ENCODE data around the gene FUT3. TPM values are rescaled to one million over a fixed set of nuclear protein-coding genes. Genes with fewer than 3 reads are reported as not detected.
"Not testable (repeated sequence)": the region's sequence is repeated elsewhere in the genome, so short reads cannot be mapped to it uniquely, and the experiment has no call there.

FUT3 gene
- total and polyA plus RNA-seq, 9 of the 15 experiments (the other 6 are each of a cell fraction or from before 2014, with no cell fraction given), result 0.09 TPM; not detected in 8

- ATAC-seq; in situ Hi-C loops (cut with MboI); H3K9ac ChIP-seq (ENCODE audit: insufficient read depth in 1 of 2, low read depth in 2 of 2, low read length in 2 of 2); POLR2A ChIA-PET; H3K27ac ChIP-seq (ENCODE audit: extremely low read depth, low read depth, low read length); H3K36me3 ChIP-seq (ENCODE audit: control insufficient read depth, insufficient read depth, low read length); BruUV-seq (replicated peaks); H2AFZ ChIP-seq (ENCODE audit: low read depth, low read length); H3K9me1 ChIP-seq (ENCODE audit: control insufficient read depth, insufficient read depth, low read length); H4K20me1 ChIP-seq (replicated peaks; ENCODE audit: control insufficient read depth, insufficient read depth, low read length); H3K4me2 ChIP-seq (ENCODE audit: insufficient read depth, low read length); H3K4me1 ChIP-seq (replicated peaks in 1 of 2; ENCODE audit: control insufficient read depth in 2 of 2, insufficient read depth in 2 of 2, low read length in 2 of 2); FAIRE-seq; intact Hi-C loops (cut with micrococcal nuclease); DNase-seq (ENCODE audit: extremely low read depth in 1 of 4, low spot score in 3 of 4); H3K79me2 ChIP-seq (ENCODE audit: control insufficient read depth, insufficient read depth, low read length); CTCF ChIA-PET (ENCODE audit: low intra/inter-chr PET ratio); H3K4me3 ChIP-seq; H3K9me3 ChIP-seq (replicated peaks; ENCODE audit: control insufficient read depth, insufficient read depth, low read depth, low read length): not testable (repeated sequence)
- peaks cover 20 to 46% of the 10 kb centered on the region in 2 experiments for H3K27me3 ChIP-seq (ENCODE audit: control insufficient read depth in 2 of 2, insufficient read depth in 2 of 2, low read length in 2 of 2)
- WGBS (ENCODE audit: insufficient coverage, low coverage, missing lambda C conversion rate), result 7% methylated on average over 9 of the region's 10 CpGs
Observed at GRCh38 chr19:5847846-5848245, 3.4 kb downstream of the FUT3 start.

DNA sequence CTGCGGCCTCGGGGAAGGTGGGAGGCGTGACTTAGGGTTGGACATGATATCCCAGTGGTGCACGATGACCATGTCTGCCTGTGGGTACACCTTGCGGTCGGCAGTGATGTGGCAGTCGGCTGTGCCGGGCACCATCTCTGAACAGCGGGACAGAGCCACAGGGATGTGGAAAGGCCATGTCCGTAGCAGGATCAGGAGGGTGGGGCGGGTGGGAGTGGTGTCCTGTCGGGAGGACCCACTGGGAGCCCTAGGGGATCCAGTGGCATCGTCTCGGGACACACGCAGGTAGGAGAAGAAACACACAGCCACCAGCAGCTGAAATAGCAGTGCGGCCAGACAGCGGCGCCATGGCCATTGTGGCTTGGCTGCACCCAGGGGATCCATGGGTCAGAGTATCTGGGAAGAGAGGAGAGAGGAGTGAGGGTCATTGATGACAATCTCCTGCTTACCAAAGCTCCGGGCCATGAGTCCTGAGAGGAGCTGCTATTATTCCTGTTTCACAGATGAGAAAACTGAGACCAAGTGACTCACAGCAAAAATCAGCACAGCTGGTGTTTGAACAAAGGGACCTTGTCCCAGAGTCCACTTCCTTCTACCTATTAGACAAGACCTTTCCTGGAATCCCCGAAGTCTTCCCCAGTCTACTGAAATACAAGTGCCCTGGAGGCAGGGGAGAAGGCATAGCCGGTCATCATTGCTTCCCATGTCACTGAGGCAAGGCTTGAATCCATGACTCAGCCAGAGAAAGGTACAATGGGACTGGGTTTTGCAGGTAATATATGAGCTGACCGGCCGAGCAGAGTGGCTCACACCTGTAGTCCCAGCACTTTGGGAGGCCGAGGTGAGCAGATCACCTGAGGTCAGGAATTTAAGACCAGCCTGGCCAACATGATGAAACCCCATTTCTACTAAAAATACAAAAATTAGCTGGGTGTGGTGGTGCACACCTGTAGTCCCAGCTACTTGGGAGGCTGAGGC lies 6.5 kb downstream of the FUT3 start:
- H3K9me3 ChIP-seq (replicated peaks; ENCODE audit: control insufficient read depth, insufficient read depth, low read depth, low read length), result no peaks in the 10 kb centered on the region
- no peak overlapping the region for H2AFZ ChIP-seq (ENCODE audit: low read depth, low read length)
- in situ Hi-C loops (cut with MboI) (no loop called here), intact Hi-C loops (cut with micrococcal nuclease) (no loop called here)
- peaks cover 0 to 6% of the 10 kb centered on the region in 2 experiments; a peak in 2 of 5 replicates for H3K4me1 ChIP-seq (replicated peaks in 1 of 2; ENCODE audit: control insufficient read depth in 2 of 2, insufficient read depth in 2 of 2, low read length in 2 of 2)
- ChIA-PET POLR2A (interaction anchor here (3.0 kb wide), 1 partner anchor 17 kb away, joined by 13 read pairs; no protein-coding TSS in a partner anchor), CTCF (ENCODE audit: low intra/inter-chr PET ratio) (no interaction called here)
- H3K4me3 ChIP-seq, result no peak overlapping the region
- DNase-seq (ENCODE audit: extremely low read depth in 1 of 4, low spot score in 3 of 4) (no peak), ATAC-seq (no peak), FAIRE-seq (no peak)
- no peak overlapping the region for H3K27ac ChIP-seq (ENCODE audit: extremely low read depth, low read depth, low read length)
- H3K79me2 ChIP-seq (ENCODE audit: control insufficient read depth, insufficient read depth, low read length), result no peaks in the 10 kb centered on the region
- H3K27me3 ChIP-seq (ENCODE audit: control insufficient read depth in 2 of 2, insufficient read depth in 2 of 2, low read length in 2 of 2), result peaks cover 16 to 31% of the 10 kb centered on the region in 2 experiments
- BruUV-seq (replicated peaks), result no TSS peak
- WGBS (ENCODE audit: insufficient coverage, low coverage, missing lambda C conversion rate), result 10% methylated on average over 23 of the region's 24 CpGs
- no peak overlapping the region for H3K9ac ChIP-seq (ENCODE audit: insufficient read depth in 1 of 2, low read depth in 2 of 2, low read length in 2 of 2)
- no peaks in the 10 kb centered on the region for H4K20me1 ChIP-seq (replicated peaks; ENCODE audit: control insufficient read depth, insufficient read depth, low read length)
- no peak overlapping the region for H3K4me2 ChIP-seq (ENCODE audit: insufficient read depth, low read length)
- no peaks in the 10 kb centered on the region for H3K36me3 ChIP-seq (ENCODE audit: control insufficient read depth, insufficient read depth, low read length)
- no peaks in the 10 kb centered on the region for H3K9me1 ChIP-seq (ENCODE audit: control insufficient read depth, insufficient read depth, low read length)
- TF ChIP-seq HCFC1 (IDR thresholded peaks at IDR 0.05; ENCODE audit: low read depth, low read length), result no peak
- no peak for TF ChIP-seq ESRRB (CRISPR knock-in tag; IDR thresholded peaks at IDR 0.05; ENCODE audit: borderline replicate concordance)
- no peak for TF ChIP-seq KLF10 (CRISPR knock-in tag; IDR thresholded peaks at IDR 0.05)
- no peak for TF ChIP-seq SAP30 (IDR thresholded peaks at IDR 0.05; ENCODE audit: borderline replicate concordance, insufficient read depth, low read depth, low read length, poor library complexity, severe bottlenecking)
- no peak for TF ChIP-seq SNRNP70 (optimal IDR thresholded peaks at IDR 0.05; ENCODE audit: low read depth, low read length)
- TF ChIP-seq EP400 (IDR thresholded peaks at IDR 0.05), result no peak
- TF ChIP-seq GATAD2B (IDR thresholded peaks at IDR 0.05; ENCODE audit: borderline replicate concordance), result no peak

Data from K562 (cell line).